Peyer's patch (tissue), 4 donors: ENCODE measurements around the gene OTULINL. TPM values are rescaled to one million over a fixed set of nuclear protein-coding genes. Genes with fewer than 3 reads are reported as not detected.

Experiments used
- DNase-seq, 3 donors: peaks; one replicate each; pipeline ENCODE4 v3.0.0-alpha.2; 2017 to 2019
- H3K27ac ChIP-seq, 4 donors: fragments of 200-600 bp; sonication (generic); one replicate each; pipeline ENCODE4 v1.5.1; 2016 to 2019
- H3K27me3 ChIP-seq, 2 donors: fragments of 200-600 bp; sonication (generic); one replicate each; pipeline ENCODE4 v1.5.1; 2019
- H3K36me3 ChIP-seq, 3 donors: fragments of 200-600 bp; sonication (generic); one replicate each; pipeline ENCODE4 v1.5.1; 2016 to 2019
- H3K4me1 ChIP-seq, 4 donors: fragments of 200-600 bp; sonication (generic); one replicate each; pipeline ENCODE4 v1.5.1; 2016 to 2019
- H3K4me3 ChIP-seq, 4 donors: fragments of 200-600 bp; sonication (generic); 1 replicate in 3 of 4; 2 replicates in 1 of 4; pipeline ENCODE4 v1.5.1; 2016 to 2019; ENCODE audit warnings: mild to moderate bottlenecking in 1 of 4
- H3K9me3 ChIP-seq, 4 donors: fragments of 200-600 bp; sonication (generic); one replicate each; pipeline ENCODE4 v1.5.1; 2016 to 2019; ENCODE audit warnings: mild to moderate bottlenecking in 1 of 4
- POLR2A ChIP-seq, 2 donors: fragments of 450-650 bp; IDR thresholded peaks; one replicate each; pipeline ENCODE4 v1.5.1; 2017; ENCODE audit warnings: antibody characterized with exemption in 2 of 2, mild to moderate bottlenecking in 2 of 2, moderate library complexity in 2 of 2
- total RNA-seq, 4 donors: library from RNA; depleted of rRNA; stranded (reverse); fragments of >200 nt; gene quantifications; one replicate each; pipeline ENCODE4 v1.1.0, GENCODE V29; 2016
- TF ChIP-seq, protein P1 (sequence below), 6 experiments: fragments of 450-650 bp in 4 of 6; fragments of 200-600 bp in 2 of 6; sonication (generic) in 1 of 6; IDR thresholded peaks; one replicate each; pipeline ENCODE4 v1.5.1; 2017 to 2019; ENCODE audit warnings: antibody characterized with exemption in 6 of 6, mild to moderate bottlenecking in 3 of 6, moderate library complexity in 1 of 6

Gene OTULINL
- total RNA-seq, 4 donors from 2014 or later, result 18.9 to 33.0 (median 28.8) TPM

- TF ChIP-seq, protein P1, sequence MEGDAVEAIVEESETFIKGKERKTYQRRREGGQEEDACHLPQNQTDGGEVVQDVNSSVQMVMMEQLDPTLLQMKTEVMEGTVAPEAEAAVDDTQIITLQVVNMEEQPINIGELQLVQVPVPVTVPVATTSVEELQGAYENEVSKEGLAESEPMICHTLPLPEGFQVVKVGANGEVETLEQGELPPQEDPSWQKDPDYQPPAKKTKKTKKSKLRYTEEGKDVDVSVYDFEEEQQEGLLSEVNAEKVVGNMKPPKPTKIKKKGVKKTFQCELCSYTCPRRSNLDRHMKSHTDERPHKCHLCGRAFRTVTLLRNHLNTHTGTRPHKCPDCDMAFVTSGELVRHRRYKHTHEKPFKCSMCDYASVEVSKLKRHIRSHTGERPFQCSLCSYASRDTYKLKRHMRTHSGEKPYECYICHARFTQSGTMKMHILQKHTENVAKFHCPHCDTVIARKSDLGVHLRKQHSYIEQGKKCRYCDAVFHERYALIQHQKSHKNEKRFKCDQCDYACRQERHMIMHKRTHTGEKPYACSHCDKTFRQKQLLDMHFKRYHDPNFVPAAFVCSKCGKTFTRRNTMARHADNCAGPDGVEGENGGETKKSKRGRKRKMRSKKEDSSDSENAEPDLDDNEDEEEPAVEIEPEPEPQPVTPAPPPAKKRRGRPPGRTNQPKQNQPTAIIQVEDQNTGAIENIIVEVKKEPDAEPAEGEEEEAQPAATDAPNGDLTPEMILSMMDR (IDR thresholded peaks at IDR 0.05), result no peak
- no peak for TF ChIP-seq POLR2A (IDR thresholded peaks at IDR 0.05)
- no peaks in the 10 kb centered on the region for H3K27me3 ChIP-seq
- no peak for DNase-seq
Observed at GRCh38 chr5:14595189-14595588, 13.6 kb downstream of the OTULINL start.

GRCh38 chr5:14595891-14596290, 14.3 kb downstream of the OTULINL start:
- Histone ChIP-seq H3K27ac (peak overlapping the region in 2 of 4 donors; percentile 44 to 67), H3K9me3 (no peaks in the 10 kb centered on the region), H3K36me3 (no peaks in the 10 kb centered on the region), H3K4me1 (peaks cover 0 to 34% (median 3%) of the 10 kb centered on the region in 4 donors), H3K4me3 (no peak overlapping the region), H3K27me3 (no peaks in the 10 kb centered on the region)
- DNase-seq, result no peak
- TF ChIP-seq POLR2A (IDR thresholded peaks at IDR 0.05), result no peak
- TF ChIP-seq, protein P1 (IDR thresholded peaks at IDR 0.05), result no peak

More at GRCh38 chr5:14595189-14595588, 13.6 kb downstream of the OTULINL start:
- Histone ChIP-seq H3K27ac (peak overlapping the region; percentile 59 to 81 (median 72)), H3K9me3 (no peaks in the 10 kb centered on the region), H3K4me1 (peaks cover 0 to 41% (median 4%) of the 10 kb centered on the region in 4 donors), H3K36me3 (no peaks in the 10 kb centered on the region), H3K4me3 (no peak overlapping the region)

GRCh38 chr5:14597080-14597479, 15.5 kb downstream of the OTULINL start:
- no peak for DNase-seq
- no peaks in the 10 kb centered on the region for H3K27me3 ChIP-seq
- peaks cover 0 to 27% (median 0%) of the 10 kb centered on the region in 4 donors for H3K4me1 ChIP-seq
- no peak for TF ChIP-seq POLR2A (IDR thresholded peaks at IDR 0.05)
- no peak overlapping the region for H3K4me3 ChIP-seq
- H3K27ac ChIP-seq, result peak overlapping the region in 1 of 4 donors; percentile 5
- H3K9me3 ChIP-seq, result no peaks in the 10 kb centered on the region
- H3K36me3 ChIP-seq, result peaks cover 0 to 11% (median 0%) of the 10 kb centered on the region in 3 donors

- Histone ChIP-seq H3K9me3 (no peaks in the 10 kb centered on the region), H3K27ac (peak overlapping the region in 1 of 4 donors; percentile 1)
Observed at GRCh38 chr5:14598225-14598624, 16.6 kb downstream of the OTULINL start.

GRCh38 chr5:14599476-14600127, 18.0 kb downstream of the OTULINL start:
- TF ChIP-seq POLR2A (IDR thresholded peaks at IDR 0.05), result no peak
- TF ChIP-seq, protein P1 (IDR thresholded peaks at IDR 0.05), result no peak
- Histone ChIP-seq H3K27me3 (no peaks in the 10 kb centered on the region), H3K9me3 (no peaks in the 10 kb centered on the region), H3K4me1 (peaks cover 0 to 9% (median 0%) of the 10 kb centered on the region in 4 donors), H3K36me3 (peaks cover 0 to 30% (median 0%) of the 10 kb centered on the region in 3 donors), H3K27ac (no peak overlapping the region), H3K4me3 (no peak overlapping the region)
- DNase-seq, result no peak

More at GRCh38 chr5:14598225-14598624, 16.6 kb downstream of the OTULINL start:
- TF ChIP-seq POLR2A (IDR thresholded peaks at IDR 0.05), result no peak
- TF ChIP-seq, protein P1 (IDR thresholded peaks at IDR 0.05), result no peak
- H3K36me3 ChIP-seq, result peaks cover 0 to 21% (median 0%) of the 10 kb centered on the region in 3 donors
- no peak overlapping the region for H3K4me3 ChIP-seq
- peaks cover 0 to 21% (median 0%) of the 10 kb centered on the region in 4 donors for H3K4me1 ChIP-seq
- DNase-seq, result no peak
- no peaks in the 10 kb centered on the region for H3K27me3 ChIP-seq

DNA sequence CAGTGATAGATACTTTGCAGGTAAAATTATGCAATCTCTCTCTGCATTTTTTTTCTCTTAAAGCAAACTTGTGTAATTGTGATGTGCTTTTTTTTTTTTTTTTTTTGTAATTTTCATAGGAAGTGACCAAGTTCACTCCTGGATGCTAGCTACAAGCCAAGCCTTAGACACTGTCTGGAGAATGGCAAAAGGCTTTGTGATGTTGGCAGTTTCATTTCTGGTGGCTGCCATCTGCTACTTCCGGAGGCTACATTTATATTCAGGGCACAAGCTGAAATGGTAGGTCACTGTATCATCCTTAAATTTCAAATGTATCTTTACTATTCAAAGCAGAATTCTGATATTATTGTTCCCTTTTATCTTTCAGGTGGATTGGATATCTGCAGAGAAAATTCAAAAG, 19.3 kb downstream of the OTULINL start:
- TF ChIP-seq, protein P1 (IDR thresholded peaks at IDR 0.05), result no peak
- TF ChIP-seq POLR2A (IDR thresholded peaks at IDR 0.05), result no peak
- Histone ChIP-seq H3K4me3 (no peak overlapping the region), H3K27me3 (no peaks in the 10 kb centered on the region), H3K27ac (no peak overlapping the region), H3K9me3 (no peaks in the 10 kb centered on the region), H3K36me3 (peaks cover 0 to 31% (median 0%) of the 10 kb centered on the region in 3 donors), H3K4me1 (peaks cover 0 to 5% (median 0%) of the 10 kb centered on the region in 4 donors)
- no peak for DNase-seq
